Measurements from ENCODE around the gene PSPN.

- TF ChIP-seq CTCF (IDR thresholded peaks at IDR 0.05) (no peak), POLR2A (IDR thresholded peaks at IDR 0.05) (no peak)
Measured at GRCh38 chr19:6352381-6353165, 23.2 kb downstream of the PSPN start.

All from testis (tissue), 2 donors.